Stimulated activated CD8-positive, alpha-beta memory T cell treated with anti-CD3 and anti-CD28 coated beads, Interleukin-4, amount 100 ng/mL, for 4 hours (primary cell): Measurements from ENCODE around the gene RAPGEF5.

Experiments
- DNase-seq, 2 donors: peaks; one replicate each; pipeline ENCODE4 v3.0.0-alpha.2; 2020; ENCODE audit warnings: low read depth in 2 of 2, low spot score in 1 of 2

RAPGEF5 gene

GRCh38 chr7:22317632-22318031 is 39.3 kb downstream of the RAPGEF5 start:
- no peak for DNase-seq

DNA sequence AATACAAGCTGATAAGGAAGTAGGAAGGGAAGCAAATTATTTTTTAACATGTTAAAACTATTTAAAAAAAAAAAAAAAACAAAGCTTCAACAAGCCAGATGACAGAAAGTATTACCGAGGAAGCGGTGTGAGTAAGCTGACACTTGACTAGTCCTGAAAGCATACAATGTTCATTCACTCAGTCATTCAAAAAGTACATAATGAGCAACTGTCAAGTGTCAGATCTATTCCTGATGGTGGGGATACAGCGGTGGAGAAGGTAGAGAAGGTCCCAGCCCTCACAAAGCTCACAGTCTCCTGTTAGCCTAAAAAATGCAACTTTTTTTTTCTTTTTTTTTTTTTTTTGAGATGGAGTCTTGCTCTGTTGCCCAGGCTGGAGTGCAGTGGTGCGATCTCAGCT is 40.0 kb downstream of the RAPGEF5 start:
- no peak for DNase-seq

DNA sequence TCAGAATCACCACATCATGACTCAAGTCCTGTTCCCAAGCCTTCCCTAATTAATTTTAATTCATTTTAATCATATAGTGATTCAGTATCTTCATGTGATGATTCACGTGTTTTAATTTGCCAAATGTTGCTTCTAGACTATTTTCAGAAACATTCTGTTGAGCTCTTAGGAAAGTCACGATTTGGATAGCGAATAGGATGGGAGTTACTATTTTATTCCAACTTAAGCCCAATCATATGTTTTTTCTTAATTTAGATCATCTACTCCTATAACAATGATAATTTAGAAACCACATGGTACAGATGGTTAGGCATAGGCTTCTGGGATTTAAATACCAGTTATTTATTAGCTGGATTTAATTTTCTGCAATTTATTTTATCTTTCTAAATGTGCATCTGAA is 49.1 kb downstream of the RAPGEF5 start:
- no peak for DNase-seq

DNA sequence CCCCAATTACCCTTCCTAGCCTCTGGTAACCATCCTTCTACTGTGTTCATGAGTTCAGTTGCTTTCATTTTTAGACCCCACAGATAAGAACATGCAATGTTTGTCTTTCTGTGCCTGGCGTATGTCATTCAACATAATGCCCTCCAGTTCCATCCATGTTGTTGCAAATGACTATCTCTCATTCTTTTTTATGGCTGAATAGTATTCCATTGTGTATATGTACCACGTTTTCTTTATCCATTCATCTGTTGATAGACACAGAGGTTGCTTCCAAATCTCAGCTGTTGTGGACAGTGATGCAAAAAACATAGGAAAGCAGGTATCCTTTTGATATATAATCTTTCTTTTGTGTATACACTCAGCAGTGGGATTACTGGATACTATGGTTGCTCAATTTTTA is 51.2 kb downstream of the RAPGEF5 start:
- DNase-seq: no peak

DNA sequence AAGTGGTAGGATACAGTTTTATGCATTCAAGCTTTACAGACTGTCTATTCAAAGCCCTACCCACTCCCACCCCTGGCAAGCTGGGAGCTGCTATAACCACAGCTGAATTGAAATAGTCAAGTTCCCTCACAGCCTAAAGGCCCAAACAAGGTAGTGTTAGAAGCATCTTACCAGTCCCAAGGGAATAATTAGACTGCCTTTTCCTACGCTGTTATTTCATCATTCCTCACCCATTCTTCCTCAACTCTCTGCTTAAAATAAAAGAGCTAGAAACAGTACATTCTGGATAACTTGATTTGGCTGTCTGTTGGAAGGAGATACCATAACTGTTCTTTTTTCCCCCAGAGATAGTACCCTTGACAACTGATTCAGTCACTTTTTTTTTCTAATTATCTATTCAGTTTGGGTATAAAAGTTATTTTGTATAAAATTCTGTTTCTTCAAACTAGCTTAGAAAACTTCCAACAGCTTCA is 54.0 kb downstream of the RAPGEF5 start:
- no peak for DNase-seq

- DNase-seq: no peak
Observed at GRCh38 chr7:22302193-22302592, 54.8 kb downstream of the RAPGEF5 start.

DNA sequence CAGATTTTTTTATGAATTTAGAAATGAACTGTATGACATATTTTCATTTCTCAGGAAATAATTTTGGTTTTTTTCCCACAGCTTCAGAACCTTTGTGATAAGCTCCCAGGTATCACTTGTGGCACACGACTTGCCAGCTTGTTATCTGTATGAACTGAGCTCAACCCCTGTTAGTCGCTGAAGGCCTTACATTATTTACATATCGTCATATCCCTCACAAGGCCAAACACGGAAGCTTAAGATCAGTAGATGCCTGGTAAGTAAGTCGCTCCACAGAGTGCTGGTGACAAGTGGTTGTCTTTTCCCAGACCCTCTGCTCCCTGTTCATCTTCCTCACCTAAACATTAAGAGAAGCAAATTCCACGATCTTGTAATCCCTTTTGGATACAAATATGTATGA is 55.2 kb downstream of the RAPGEF5 start:
- no peak for DNase-seq

- DNase-seq: no peak
Observed at GRCh38 chr7:22300839-22301238, 56.1 kb downstream of the RAPGEF5 start.

GRCh38 chr7:22296916-22297315 is 60.0 kb downstream of the RAPGEF5 start:
- no peak for DNase-seq

- DNase-seq: no peak
Observed at GRCh38 chr7:22296265-22296566, 60.7 kb downstream of the RAPGEF5 start.

DNA sequence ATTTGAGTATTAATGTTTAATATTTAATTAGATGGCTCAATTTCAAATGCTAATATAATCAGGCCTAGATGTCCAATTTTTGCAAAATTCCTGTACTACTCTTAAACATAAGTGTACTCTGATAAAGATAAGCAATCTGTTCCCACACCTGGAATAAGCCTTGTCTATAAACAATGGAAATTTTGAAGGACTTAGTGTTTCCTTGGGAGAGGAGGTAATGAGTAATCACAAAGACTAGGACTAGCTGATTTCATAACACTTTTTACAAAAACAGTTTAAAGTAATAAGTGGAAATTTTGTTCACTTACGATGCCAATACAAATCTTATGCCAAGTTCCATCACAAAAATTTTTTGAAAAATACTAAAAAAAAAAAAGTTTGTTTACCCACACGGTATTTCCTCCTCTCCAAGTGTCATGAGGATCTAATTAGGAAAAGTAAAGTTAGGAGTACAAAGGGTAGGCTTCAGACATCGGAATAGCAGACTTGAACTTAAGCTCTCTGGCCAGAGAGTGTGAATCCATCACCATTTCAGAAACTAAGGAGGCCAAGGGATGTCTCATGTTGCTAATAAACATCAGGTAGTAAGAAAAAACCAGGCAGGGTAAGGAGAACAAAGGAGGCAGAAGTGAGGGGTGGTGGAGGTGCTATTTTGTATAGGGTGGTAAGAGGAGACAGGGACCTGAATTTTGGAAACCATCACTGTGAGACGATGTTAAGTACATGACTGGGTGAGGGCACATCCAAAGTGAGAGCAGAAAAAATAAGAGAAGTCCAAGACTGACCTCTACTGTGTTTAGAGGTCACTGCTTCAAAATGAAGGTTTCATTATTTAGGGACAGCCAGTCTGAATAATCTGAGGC is 61.3 kb downstream of the RAPGEF5 start:
- DNase-seq: no peak

DNA sequence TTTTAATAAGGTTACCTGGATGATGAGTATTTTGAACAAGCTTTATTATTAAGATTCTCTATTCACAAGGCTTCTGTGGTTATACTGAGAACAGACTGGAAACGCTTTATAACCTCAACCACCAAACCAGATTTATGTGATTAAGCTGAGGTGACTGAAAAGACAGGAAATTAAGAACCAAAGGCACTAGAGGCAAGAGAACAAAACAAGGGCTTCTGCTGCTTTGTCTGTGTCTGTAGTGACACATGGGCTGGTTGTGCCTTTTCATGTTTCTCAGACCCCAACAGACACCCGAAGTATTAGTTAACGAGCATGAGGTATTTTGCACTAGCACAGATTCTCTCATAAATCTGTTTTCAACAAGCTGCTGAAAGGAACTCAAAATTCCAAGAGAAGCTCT is 64.4 kb downstream of the RAPGEF5 start:
- no peak for DNase-seq

DNA sequence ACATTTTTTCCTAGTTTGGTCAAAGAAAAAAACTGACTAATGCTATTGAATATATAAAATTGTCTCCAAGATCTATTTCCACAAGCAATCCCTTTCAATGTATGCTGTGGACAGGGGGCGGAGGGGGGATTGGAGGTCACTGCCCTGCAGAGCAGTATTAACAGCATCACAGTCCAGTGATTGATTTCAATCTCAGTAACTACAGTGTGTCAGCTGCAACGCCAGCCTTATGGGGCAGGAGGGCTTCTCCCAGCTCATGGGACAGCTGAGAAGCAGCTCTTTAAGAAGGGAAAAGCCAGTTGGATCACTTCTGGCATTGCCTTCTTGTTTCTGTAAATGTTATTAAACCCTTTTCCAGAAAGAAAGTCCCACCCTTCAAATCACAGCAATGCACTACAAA is 65.0 kb downstream of the RAPGEF5 start:
- no peak for DNase-seq

DNA sequence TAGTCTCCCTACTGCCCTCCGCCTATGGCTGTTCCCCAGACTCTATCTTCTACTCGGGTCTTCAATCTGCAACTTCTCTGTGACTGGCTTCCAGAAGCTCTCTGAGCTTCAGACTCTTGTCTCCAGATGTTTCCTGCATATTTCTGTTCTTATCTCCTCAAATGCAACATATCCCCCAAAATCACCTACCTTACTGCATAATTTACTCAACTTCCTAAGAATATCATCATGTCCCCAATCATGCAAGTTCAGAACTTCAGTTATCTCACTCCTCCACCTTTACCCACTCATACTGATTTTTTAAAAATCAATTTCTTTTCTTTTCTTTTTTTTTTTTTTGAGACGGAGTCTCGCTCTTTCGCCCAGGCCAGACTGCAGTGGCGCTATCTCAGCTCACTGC is 68.8 kb downstream of the RAPGEF5 start:
- DNase-seq: no peak

GRCh38 chr7:22287412-22287811 is 69.5 kb downstream of the RAPGEF5 start:
- DNase-seq: no peak

DNA sequence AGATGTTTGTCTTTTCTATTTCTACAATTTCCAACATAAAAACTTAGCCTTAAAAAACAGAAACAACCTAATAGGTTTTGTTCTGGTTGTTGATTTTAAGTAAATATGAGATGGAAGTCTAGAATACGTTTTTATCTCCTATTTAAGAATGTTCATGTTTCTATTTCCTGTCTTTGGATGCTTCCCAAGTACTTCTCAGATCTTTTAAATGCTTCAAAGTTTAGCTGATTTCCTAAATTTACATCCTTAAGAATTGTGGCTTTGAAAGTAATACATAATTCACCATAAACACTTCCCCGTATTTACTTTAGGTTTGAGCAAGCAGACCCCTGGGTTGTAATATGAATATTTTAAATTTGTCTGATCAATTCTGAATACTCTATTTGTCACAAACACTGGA is 70.5 kb downstream of the RAPGEF5 start:
- DNase-seq: no peak

DNA sequence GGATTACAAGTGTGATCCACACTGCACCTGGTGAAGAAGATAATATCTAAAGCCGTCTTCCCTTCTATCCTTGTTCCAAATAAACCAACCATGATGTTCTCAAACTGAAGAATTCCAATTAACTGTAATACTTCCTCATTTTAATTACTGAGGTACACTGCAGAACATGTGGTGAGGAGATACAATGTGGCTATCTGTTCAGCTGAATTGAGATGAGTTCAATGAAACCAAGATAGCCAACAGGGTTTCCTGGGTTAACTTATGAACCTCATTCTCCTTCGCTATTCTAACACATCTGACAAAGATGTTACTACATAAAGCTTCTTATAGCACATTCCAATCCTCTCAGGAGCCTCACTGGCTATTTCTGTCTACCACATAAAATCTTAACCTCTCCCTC is 75.5 kb downstream of the RAPGEF5 start:
- DNase-seq: no peak

GRCh38 chr7:22280031-22280430 is 76.9 kb downstream of the RAPGEF5 start:
- no peak for DNase-seq

- DNase-seq: no peak
Observed at GRCh38 chr7:22278660-22279059, 78.3 kb downstream of the RAPGEF5 start.

DNA sequence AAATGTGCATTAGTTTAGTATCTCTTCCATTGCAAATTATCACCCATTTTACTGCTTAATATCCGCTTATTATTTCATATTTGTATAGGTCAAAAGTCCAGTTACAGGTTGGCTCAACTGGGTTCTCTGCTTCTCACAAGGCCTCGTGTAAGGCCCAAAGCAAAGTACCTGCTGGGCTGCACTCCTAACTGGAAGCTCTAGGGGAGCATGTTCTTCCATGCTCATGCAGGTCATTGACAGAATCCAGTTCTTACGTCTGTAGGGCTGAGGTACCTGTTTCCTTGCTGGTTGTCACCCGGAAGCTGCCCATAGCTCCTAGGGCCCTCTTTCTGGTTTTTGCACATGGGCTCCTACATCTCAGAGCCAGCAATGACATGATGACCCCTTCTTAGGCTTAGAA is 79.6 kb downstream of the RAPGEF5 start:
- DNase-seq: no peak

DNA sequence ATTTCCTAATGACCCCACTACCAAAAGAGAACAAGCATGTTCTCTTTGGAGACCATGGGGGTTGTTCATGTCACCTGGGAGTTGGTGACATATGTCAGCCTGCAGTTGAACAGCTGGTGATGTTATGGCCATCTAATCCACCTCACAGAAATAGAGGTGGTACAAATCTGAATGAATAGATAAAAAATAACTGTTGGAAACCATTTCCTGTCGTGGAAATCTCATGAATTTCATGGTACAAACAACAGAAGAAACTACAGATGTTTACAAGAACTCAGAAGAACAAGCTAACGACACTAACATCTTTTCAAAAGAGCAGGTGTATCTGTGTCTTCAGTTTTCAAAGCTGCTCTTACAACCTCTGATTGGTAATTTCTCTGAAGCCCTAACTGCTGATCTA is 81.3 kb downstream of the RAPGEF5 start:
- no peak for DNase-seq

GRCh38 chr7:22271311-22271710 is 85.6 kb downstream of the RAPGEF5 start:
- no peak for DNase-seq

DNA sequence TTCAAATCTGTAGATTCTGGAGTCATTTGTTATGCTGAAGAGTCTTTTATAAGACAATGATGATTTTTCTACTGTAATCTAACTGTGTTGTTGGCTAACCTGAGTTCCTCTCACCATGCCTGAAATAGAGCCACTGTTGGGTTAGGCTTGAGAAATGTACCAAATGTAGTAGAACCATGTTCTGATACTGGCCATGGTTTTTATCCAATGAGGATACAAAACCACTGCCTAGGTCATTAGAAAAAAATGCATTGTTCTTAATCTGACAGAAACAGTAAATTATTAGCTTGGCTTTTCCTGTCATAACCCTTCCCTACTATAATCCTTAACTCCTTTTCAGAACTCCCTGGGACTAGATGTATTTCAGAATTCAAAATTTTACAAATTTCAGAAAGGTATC is 86.6 kb downstream of the RAPGEF5 start:
- DNase-seq: no peak
